HUES48 (cell line): ENCODE measurements around the gene PHIP.

Experiments used
- H3K27ac ChIP-seq: one replicate; pipeline ENCODE4 v1.7.0; 2013; ENCODE audit warnings: low read depth, low read length, inconsistent platforms
- H3K27me3 ChIP-seq: 2 replicates; pipeline ENCODE4 v1.6.1; 2013; ENCODE audit warnings: mild to moderate bottlenecking, low read length; ENCODE audit not compliant: control insufficient read depth, insufficient read depth
- H3K36me3 ChIP-seq: 2 replicates; pipeline ENCODE4 v1.6.1; 2013; ENCODE audit warnings: low read length; ENCODE audit not compliant: control insufficient read depth, insufficient read depth
- H3K4me1 ChIP-seq: 2 replicates; pipeline ENCODE4 v1.6.1; 2013; ENCODE audit warnings: mild to moderate bottlenecking, low read length; ENCODE audit not compliant: control insufficient read depth, insufficient read depth
- H3K4me3 ChIP-seq: 2 replicates; pipeline ENCODE4 v1.5.1; 2013; ENCODE audit warnings: mild to moderate bottlenecking, low read depth, low read length
- H3K9ac ChIP-seq: 2 replicates; pipeline ENCODE4 v1.6.1; 2013; ENCODE audit warnings: mild to moderate bottlenecking, low read depth, low read length, moderate library complexity
- H3K9me3 ChIP-seq: 2 replicates; pipeline ENCODE4 v1.6.1; 2013; ENCODE audit warnings: low read length; ENCODE audit not compliant: control insufficient read depth, insufficient read depth

The PHIP gene

DNA sequence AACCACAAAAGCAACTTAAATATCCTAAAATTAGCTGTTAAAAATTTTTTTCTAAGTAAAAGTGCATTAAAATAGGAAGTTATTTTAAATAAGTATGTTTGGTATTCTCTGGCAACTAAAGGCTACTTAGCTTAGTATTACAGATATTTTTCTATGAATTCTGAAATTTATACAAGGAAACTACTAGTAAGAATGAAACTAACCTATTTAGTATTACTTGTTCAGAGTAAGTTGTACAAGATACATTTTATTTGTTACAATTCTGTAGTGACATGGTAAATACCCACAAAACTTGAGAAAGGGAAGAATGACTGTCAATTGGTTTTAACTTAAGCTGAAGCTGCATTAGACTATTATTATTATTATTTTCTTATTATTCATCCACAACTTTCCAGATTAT lies 6.5 kb downstream of the PHIP start:
- no peaks in the 10 kb centered on the region for H3K9me3 ChIP-seq
- H3K36me3 ChIP-seq = peaks cover 32% of the 10 kb centered on the region
- H3K9ac ChIP-seq = no peak overlapping the region
- H3K4me3 ChIP-seq = no peak overlapping the region
- peaks cover 26% of the 10 kb centered on the region for H3K4me1 ChIP-seq
- H3K27me3 ChIP-seq = no peaks in the 10 kb centered on the region
- no peak overlapping the region for H3K27ac ChIP-seq

- H3K9ac ChIP-seq = no peak overlapping the region
- H3K27ac ChIP-seq = no peak overlapping the region
- H3K36me3 ChIP-seq = peaks cover 32% of the 10 kb centered on the region
- no peaks in the 10 kb centered on the region for H3K27me3 ChIP-seq
- peaks cover 19% of the 10 kb centered on the region for H3K4me1 ChIP-seq
- no peaks in the 10 kb centered on the region for H3K9me3 ChIP-seq
- H3K4me3 ChIP-seq = no peak overlapping the region
Measured at GRCh38 chr6:79070206-79070825, 7.7 kb downstream of the PHIP start.

DNA sequence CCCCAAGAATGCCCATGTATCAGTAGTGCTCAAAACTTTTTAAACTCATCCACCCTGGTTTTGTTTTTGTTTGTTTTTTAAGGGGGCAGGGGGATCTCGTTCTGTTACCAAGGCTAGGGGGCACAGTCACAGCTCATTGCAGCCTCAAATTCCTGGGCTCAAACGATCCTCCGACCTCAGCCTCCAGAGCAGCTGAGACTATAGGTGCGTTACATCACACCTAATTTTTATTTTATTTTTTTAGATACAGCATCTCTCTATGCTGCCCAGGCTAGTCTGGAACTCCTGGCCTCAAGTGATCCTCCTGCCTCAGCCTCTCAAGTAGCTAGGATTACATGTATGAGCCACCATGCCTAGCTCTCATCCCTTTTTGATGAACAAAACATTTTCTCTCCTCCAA lies 11.2 kb downstream of the PHIP start:
- Histone ChIP-seq H3K4me1 (no peaks in the 10 kb centered on the region; the same call in none of the 2 replicates), H3K36me3 (peaks cover 17% of the 10 kb centered on the region), H3K27me3 (no peaks in the 10 kb centered on the region), H3K9ac (no peak overlapping the region), H3K9me3 (no peaks in the 10 kb centered on the region), H3K4me3 (no peak overlapping the region), H3K27ac (no peak overlapping the region)

- H3K4me3 ChIP-seq = no peak overlapping the region
- no peaks in the 10 kb centered on the region; the same call in none of the 2 replicates for H3K4me1 ChIP-seq
- H3K27ac ChIP-seq = no peak overlapping the region
- H3K9me3 ChIP-seq = no peaks in the 10 kb centered on the region
- H3K27me3 ChIP-seq = no peaks in the 10 kb centered on the region
- no peak overlapping the region for H3K9ac ChIP-seq
- peaks cover 22% of the 10 kb centered on the region for H3K36me3 ChIP-seq
Measured at GRCh38 chr6:79066330-79066729, 11.7 kb downstream of the PHIP start.

- H3K4me3 ChIP-seq = no peak overlapping the region
- H3K9ac ChIP-seq = no peak overlapping the region
Measured at GRCh38 chr6:79065232-79065631, 12.8 kb downstream of the PHIP start.

DNA sequence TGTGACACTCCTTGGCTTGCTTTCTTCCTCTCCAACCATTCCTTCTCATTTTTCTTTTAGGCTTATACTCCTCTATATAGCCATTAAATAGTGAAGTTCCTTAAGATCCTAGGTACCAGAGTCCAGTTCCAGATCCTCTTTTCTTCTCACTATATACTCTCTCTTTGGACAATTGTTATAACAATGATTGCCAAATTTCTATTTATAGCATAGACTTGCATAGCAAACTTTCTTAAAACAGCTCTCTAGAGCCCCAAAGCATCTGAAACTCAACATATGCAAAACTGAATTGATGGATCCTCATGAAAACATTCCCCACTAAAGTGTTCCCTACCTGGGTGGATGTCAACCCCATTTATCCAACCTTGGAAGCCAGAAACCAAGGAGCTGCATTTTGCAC lies 13.4 kb downstream of the PHIP start:
- Histone ChIP-seq H3K4me3 (no peak overlapping the region), H3K27ac (no peak overlapping the region), H3K9ac (no peak overlapping the region), H3K9me3 (no peaks in the 10 kb centered on the region), H3K36me3 (peaks cover 24% of the 10 kb centered on the region), H3K27me3 (no peaks in the 10 kb centered on the region), H3K4me1 (no peaks in the 10 kb centered on the region; the same call in none of the 2 replicates)

More at GRCh38 chr6:79065232-79065631, 12.8 kb downstream of the PHIP start:
- H3K36me3 ChIP-seq = peaks cover 23% of the 10 kb centered on the region
- no peaks in the 10 kb centered on the region for H3K9me3 ChIP-seq
- H3K4me1 ChIP-seq = no peaks in the 10 kb centered on the region; the same call in none of the 2 replicates
- H3K27ac ChIP-seq = no peak overlapping the region
- H3K27me3 ChIP-seq = no peaks in the 10 kb centered on the region

- Histone ChIP-seq H3K36me3 (peaks cover 42% of the 10 kb centered on the region), H3K4me3 (no peak overlapping the region), H3K27me3 (no peaks in the 10 kb centered on the region), H3K27ac (no peak overlapping the region), H3K9me3 (no peaks in the 10 kb centered on the region), H3K9ac (no peak overlapping the region), H3K4me1 (no peaks in the 10 kb centered on the region; the same call in none of the 2 replicates)
Measured at GRCh38 chr6:79062708-79063107, 15.3 kb downstream of the PHIP start.

- Histone ChIP-seq H3K36me3 (peaks cover 91% of the 10 kb centered on the region), H3K9ac (no peak overlapping the region), H3K4me3 (no peak overlapping the region), H3K4me1 (peaks cover 10% of the 10 kb centered on the region), H3K27ac (no peak overlapping the region), H3K27me3 (no peaks in the 10 kb centered on the region), H3K9me3 (no peaks in the 10 kb centered on the region)
Measured at GRCh38 chr6:79057746-79058145, 20.3 kb downstream of the PHIP start.

GRCh38 chr6:79056226-79056625 lies 21.8 kb downstream of the PHIP start:
- no peak overlapping the region for H3K9ac ChIP-seq
- no peak overlapping the region for H3K4me3 ChIP-seq
- no peaks in the 10 kb centered on the region for H3K9me3 ChIP-seq
- H3K27me3 ChIP-seq = no peaks in the 10 kb centered on the region
- no peak overlapping the region for H3K27ac ChIP-seq
- H3K4me1 ChIP-seq = peaks cover 10% of the 10 kb centered on the region
- peaks cover 97% of the 10 kb centered on the region for H3K36me3 ChIP-seq

DNA sequence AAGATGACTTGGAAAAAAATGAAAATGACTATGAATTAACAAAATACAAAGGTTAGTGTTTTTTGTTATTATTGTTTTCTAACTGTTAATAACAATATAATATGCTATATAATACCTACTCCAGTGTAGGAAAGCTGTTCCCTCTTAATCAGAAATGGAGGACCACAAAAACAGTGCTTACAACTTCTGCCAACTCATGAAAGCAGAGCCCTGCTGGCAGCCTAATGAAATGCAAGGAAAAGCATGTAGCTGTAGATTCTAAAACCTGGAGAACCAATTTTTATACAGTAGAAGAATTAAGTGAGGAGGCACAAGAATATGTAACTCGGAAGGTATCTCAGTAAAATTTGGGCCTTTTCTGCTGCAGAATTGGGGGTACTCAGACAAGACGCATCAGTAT lies 29.4 kb downstream of the PHIP start:
- Histone ChIP-seq H3K9me3 (no peaks in the 10 kb centered on the region), H3K4me1 (peaks cover 24% of the 10 kb centered on the region), H3K27ac (no peak overlapping the region), H3K27me3 (no peaks in the 10 kb centered on the region), H3K36me3 (peaks cover 80% of the 10 kb centered on the region), H3K9ac (no peak overlapping the region), H3K4me3 (no peak overlapping the region)

DNA sequence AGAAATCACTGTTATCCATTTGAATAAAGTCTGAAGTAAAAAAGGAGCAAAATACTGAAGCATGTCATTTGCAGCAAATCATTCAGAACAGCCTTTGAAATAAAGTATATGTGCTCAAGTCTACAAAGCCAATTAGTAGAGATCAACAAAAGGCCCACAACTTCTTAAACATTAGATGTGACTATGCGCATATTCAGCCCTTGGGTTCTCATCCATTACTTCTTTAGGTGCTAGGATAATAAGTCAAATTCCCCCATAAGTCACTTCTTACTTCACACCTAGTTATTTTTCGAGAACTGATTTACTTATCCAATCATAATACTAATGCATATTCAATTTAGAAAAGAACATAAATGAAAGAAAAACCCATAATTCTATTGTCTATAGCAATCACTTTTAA lies 31.0 kb downstream of the PHIP start:
- H3K9me3 ChIP-seq = no peaks in the 10 kb centered on the region
- no peaks in the 10 kb centered on the region for H3K27me3 ChIP-seq
- peaks cover 24% of the 10 kb centered on the region for H3K4me1 ChIP-seq
- peaks cover 79% of the 10 kb centered on the region for H3K36me3 ChIP-seq
- H3K4me3 ChIP-seq = no peak overlapping the region
- H3K9ac ChIP-seq = no peak overlapping the region
- H3K27ac ChIP-seq = no peak overlapping the region
